HG02571 (cell line): ENCODE data around the gene PLXNB3.

Experiments
- ATAC-seq: cut with Tn5 transposase; IDR thresholded peaks from one replicate; pipeline ENCODE4 v1.9.1; 2021; ENCODE audit warnings: mild to moderate bottlenecking, moderate library complexity; ENCODE audit not compliant: unreplicated experiment

Gene PLXNB3

DNA sequence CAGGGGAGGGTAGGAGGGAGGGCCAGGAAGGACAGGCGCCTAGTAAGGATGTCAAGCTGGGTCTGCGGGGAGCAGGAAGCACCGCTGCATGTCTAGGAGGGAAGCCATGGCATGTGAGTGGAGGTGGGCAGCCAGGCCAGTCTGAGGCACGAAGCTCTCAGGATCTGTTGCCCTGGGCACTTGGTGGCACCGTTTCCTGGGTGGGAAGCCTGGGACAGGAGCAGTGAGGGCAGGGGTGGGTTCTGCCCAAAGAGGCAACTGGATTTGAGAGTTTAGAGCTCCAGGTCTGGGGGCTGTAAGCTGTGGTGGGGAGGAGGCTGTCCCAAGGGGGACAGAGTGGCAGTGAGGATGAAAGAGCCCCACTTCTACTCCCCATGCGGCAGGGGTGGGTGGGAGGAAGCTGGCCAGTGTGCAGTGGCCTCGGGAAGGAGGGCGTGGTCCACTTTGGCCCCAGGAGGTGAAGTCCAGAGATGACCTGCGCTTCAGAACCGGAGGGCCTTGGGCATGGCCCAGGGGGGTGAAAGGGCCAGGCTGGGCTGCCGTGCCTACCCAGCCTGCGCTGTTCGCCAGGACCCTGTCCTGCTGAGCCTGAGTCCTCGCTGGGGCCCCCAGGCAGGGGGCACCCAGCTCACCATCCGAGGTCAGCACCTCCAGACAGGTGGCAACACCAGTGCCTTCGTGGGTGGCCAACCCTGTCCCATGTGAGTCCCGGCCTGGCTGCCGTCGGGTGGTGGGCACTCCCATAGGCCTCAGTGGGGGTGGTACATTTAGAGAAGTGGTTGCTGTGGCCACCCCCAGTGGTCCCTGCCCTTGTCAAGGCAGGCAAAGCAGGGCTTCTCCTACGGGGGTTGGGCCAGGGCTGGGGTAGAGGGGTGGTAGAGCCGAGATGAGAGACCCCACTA lies 8.5 kb downstream of the PLXNB3 start:
- no peak for ATAC-seq

DNA sequence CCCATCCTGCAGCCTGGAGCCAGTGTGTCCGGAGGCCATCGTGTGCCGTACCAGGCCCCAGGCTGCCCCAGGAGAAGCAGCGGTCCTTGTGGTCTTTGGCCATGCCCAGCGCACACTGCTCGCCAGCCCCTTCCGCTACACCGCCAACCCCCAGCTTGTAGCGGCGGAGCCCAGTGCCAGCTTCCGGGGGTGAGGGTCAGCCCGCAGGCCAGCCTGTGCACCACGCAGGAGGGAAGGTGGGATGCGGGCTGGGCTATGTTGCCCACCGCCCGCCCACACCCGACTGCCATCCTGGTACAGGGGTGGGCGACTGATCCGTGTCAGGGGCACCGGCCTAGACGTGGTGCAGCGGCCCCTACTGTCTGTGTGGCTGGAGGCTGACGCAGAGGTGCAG lies 9.2 kb downstream of the PLXNB3 start:
- no peak for ATAC-seq

DNA sequence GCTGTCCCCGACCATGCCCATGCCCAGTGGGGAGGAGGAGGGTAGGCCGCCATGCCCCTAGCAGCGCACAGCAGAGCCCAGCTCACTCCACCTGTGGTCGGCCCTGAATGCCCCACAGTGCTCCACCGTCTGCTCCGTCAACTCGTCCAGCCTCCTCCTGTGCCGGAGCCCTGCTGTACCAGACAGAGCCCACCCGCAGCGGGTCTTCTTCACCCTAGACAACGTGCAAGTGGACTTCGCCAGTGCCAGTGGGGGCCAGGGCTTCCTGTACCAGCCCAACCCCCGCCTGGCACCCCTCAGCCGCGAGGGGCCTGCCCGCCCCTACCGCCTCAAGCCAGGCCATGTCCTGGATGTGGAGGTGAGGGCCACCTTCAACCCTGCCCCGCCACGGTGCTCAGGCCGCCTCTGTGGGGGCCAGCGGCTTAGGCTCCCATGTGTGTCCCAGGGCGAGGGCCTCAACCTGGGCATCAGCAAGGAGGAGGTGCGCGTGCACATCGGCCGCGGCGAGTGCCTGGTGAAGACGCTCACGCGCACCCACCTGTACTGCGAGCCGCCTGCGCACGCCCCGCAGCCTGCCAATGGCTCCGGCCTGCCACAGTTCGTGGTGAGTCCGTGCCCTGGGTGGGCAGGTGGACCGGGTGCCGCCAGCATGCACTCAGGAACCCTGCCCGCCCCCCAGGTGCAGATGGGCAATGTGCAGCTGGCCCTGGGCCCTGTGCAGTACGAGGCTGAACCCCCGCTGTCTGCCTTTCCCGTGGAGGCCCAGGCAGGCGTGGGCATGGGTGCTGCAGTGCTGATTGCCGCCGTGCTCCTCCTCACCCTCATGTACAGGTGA lies 9.9 kb downstream of the PLXNB3 start:
- no peak for ATAC-seq

DNA sequence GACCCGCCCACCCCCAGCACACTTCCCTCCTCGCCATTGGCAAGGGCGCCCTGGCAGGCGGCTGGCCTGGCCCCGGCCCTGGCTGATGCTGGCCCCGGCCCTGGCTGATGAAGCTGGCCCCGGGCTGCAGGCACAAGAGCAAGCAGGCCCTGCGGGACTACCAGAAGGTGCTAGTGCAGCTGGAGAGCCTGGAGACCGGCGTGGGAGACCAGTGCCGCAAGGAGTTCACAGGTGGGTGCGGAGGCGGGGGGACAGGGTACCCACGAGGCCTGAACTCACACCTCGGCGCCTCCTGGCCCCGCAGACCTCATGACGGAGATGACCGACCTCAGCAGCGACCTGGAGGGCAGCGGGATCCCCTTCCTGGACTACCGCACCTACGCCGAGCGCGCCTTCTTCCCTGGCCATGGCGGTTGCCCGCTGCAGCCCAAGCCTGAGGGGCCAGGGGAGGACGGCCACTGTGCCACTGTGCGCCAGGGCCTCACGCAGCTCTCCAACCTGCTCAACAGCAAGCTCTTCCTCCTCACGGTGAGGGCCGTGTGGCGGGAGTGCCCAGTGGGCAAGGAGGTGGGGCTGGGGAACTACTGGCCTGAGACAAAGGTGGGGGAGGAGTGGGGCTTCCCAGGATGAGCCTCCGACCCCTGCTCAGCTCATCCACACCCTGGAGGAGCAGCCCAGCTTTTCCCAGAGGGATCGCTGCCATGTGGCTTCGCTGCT lies 10.7 kb downstream of the PLXNB3 start:
- ATAC-seq: no peak

DNA sequence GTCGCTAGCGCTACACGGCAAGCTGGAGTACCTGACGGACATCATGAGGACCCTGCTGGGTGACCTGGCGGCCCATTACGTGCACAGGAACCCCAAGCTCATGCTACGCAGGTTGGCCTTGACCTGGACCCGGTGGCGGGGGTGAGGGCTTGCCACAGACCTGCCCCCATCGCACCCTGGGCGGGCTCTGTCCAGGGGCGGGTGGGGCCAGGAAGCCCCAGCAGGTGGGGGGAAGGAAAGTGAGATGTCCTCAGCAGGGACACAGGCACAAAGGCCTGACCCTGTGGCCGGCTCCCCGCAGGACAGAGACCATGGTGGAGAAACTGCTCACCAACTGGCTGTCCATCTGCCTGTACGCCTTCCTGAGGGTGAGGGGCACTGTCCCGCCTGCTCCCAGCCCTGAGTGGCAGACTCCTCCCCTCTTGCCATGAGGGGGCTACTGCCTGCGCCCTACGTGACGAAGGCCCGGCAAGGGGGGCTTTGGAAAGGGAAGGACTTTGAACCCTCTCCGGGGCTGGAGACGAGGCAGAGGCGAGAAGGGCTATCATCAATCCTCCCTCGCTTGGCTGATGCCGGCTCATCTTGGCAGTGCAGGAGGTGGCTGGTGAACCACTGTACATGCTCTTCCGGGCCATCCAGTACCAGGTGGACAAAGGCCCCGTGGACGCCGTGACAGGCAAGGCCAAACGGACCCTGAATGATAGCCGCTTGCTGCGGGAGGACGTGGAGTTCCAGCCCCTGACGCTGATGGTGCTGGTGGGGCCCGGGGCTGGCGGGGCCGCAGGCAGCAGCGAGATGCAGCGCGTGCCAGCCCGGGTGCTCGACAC lies 11.5 kb downstream of the PLXNB3 start:
- no peak for ATAC-seq

- ATAC-seq: no peak
Observed at GRCh38 chrX:153776120-153776599, 12.1 kb downstream of the PLXNB3 start.

- ATAC-seq: no peak
Observed at GRCh38 chrX:153776611-153777045, 12.6 kb downstream of the PLXNB3 start.

- ATAC-seq: no peak
Observed at GRCh38 chrX:153777261-153778090, 13.4 kb downstream of the PLXNB3 start.

- ATAC-seq: no peak
Observed at GRCh38 chrX:153778181-153778580, 14.1 kb downstream of the PLXNB3 start.

GRCh38 chrX:153778684-153779101 lies 14.6 kb downstream of the PLXNB3 start:
- ATAC-seq: no peak

- ATAC-seq: no peak
Observed at GRCh38 chrX:153779891-153780677, 16.0 kb downstream of the PLXNB3 start.

GRCh38 chrX:153780678-153781427 lies 16.8 kb downstream of the PLXNB3 start, which contains the start of gene SRPK3:
Gene SRPK3, plus strand, starts transcription at chrX:153781041. Its CDS starts 46 bp downstream, at chrX:153781087.
- no peak for ATAC-seq

DNA sequence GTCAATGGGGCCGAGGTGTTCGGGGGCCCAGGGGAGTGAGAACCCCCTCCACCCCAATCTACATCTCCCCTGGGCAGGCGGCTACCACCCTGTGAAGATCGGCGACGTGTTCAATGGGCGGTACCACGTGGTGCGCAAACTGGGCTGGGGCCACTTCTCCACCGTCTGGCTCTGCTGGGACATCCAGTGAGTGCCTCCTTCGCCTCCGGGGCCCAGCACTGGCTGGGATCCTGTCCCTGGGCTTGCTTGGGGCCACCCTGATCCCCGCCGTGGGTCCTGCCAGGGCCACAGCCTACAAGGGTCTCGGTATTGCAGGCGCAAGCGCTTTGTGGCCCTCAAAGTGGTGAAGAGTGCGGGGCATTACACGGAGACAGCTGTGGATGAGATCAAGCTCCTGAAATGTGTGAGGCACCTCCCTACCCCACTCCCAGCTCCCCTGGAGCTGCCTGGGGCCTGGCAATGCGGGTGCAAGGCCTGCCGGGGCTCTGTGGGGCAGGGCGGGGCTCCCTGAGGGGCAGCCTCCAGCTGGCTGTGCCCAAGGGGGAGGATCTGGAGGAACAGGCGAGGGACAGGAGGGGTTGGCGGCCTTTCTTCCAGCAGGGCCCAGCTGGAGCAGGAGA lies 17.5 kb downstream of the PLXNB3 start:
- ATAC-seq: no peak

GRCh38 chrX:153782313-153782712 lies 18.3 kb downstream of the PLXNB3 start:
- ATAC-seq: no peak

DNA sequence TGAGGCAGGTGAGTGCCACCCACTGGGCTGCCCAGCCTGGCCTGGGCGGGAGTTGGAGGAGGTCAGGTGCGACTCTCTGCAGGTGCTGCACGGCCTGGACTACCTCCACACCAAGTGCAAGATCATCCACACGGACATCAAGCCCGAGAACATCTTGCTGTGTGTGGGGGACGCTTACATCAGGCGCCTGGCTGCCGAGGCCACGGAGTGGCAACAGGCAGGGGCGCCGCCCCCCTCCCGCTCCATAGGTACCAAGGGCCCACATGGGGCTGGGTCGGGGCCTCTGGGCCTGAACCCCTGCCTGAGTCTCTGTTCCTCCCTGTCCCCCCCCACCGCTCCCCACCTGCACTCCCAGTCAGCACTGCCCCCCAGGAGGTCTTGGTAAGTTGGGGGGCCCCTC lies 18.8 kb downstream of the PLXNB3 start:
- ATAC-seq: no peak

DNA sequence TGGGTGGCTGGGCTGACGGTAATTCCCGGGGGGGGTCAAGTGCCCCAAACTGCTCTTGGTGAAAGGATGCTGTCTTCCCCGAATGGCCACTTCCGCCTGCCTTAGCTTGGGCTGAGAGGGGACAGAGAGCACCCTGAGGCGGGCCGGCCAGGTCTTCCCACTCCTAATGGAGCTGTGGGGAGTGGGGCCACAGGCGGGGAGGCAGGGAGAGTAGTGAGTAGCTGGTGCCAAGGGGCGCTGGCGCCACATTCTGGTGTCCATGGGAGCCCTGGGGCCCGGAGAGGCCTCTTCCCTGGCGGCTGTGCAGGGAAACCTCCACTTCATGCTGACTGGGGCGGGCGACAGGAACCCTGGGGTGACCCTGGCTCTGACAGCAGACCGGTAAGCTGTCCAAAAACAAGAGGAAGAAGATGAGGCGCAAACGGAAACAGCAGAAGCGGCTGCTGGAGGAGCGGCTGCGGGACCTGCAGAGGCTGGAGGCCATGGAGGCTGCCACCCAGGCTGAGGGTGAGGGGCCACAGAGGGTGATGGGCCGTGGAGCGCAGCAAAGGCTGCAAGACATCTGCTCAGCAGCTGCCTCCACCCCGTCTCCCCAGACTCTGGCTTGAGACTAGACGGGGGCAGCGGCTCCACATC lies 19.4 kb downstream of the PLXNB3 start:
- ATAC-seq: no peak
